PFSK-1 (cell line): Measurements from ENCODE around the gene LRRC55.

Experiments
- FOXP2 ChIP-seq: optimal IDR thresholded peaks from 2 replicates; pipeline ENCODE3; 2011; ENCODE audit warnings: borderline replicate concordance, control low read depth, inconsistent platforms; ENCODE audit not compliant: insufficient read depth; ENCODE audit errors: extremely low read length, extremely low read depth
- POLR2AphosphoS5 ChIP-seq: IDR thresholded peaks from 2 replicates; pipeline ENCODE4 v1.6.1; 2012; ENCODE audit warnings: low read depth, mild to moderate bottlenecking, control low read depth, low read length, moderate library complexity
- SIN3A ChIP-seq: IDR thresholded peaks from 2 replicates; pipeline ENCODE4 v1.6.1; 2012; ENCODE audit warnings: mild to moderate bottlenecking, low read length, moderate library complexity, borderline replicate concordance; ENCODE audit not compliant: insufficient read depth
- TAF1 ChIP-seq: IDR thresholded peaks from 2 replicates; pipeline ENCODE4 v1.6.1; 2012; ENCODE audit warnings: low read length, control low read depth, borderline replicate concordance; ENCODE audit not compliant: insufficient read depth
- TF ChIP-seq, protein P1 (sequence below), 2 experiments: IDR thresholded peaks; 2 replicates each; pipeline versions ENCODE4 v1.6.1 to v1.8.0; 2011 to 2012; ENCODE audit warnings: low read depth in 2 of 2, low read length in 2 of 2, control low read depth in 1 of 2, inconsistent platforms in 1 of 2, mild to moderate bottlenecking in 1 of 2, moderate library complexity in 1 of 2; ENCODE audit not compliant: insufficient read depth in 1 of 2

LRRC55 gene

DNA sequence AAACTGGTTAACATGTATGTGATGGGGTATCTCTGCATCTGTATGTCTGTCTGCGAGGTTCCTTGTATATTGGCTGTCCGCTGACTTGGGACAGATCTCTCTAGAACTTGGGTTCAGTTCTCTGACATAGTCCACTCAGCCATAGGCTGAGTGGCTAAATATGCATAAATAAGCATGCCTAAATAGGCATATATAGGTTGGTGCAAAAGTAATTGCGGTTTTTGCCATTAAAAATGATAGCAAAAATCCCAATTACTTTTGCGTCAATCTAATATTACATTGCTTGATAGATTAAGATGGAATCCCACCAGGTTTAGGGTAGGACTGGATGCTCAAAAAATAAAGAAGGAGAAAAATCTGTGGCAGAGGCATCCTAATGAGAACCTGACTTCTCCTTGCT is 8.8 kb downstream of the LRRC55 start:
- TF ChIP-seq SIN3A, result no peak

DNA sequence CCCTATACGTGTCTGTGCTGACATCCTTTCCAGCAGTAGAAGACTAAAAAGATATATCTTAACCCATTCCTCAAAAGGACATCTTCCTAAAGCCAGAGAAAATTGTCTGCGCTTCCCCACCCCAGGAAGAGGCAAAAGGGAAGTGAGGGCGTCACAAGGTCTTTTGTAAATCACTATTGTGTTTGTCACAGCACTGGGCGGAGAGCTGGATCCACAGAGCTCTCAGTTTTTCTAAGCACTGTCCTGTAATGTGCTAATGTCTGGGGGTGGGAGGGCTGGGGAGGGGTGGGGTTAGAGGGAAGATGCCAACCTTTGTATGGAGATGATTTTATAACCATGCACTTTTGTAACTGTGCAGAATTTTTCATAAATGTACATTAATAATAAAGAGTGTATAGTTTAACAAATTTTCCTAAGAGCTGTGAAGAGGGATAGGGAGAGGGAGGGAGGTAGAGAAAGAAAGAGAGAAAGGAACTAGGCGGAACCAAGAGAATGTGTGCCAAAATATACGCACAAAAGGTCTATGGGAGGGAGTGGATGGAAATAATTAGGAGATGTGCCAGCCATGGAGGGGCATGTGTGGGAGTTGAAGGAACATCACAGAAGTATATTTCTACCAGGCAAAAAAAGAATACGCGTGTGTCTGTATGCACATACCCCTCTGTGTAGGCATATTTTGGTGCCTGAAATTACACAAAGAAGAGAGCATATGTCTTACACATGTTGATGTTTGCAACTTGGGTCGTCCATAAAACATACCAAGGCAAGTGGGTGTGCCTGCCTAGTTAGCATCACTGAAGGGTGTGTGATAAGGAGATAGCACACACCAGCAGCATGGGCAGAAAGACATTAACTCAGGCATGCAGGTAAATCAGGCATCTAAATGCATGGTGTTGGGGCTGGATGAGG is 9.8 kb downstream of the LRRC55 start:
- TF ChIP-seq SIN3A (no peak), POLR2AphosphoS5 (no peak), TAF1 (no peak), FOXP2 (no peak)
- TF ChIP-seq, protein P1, sequence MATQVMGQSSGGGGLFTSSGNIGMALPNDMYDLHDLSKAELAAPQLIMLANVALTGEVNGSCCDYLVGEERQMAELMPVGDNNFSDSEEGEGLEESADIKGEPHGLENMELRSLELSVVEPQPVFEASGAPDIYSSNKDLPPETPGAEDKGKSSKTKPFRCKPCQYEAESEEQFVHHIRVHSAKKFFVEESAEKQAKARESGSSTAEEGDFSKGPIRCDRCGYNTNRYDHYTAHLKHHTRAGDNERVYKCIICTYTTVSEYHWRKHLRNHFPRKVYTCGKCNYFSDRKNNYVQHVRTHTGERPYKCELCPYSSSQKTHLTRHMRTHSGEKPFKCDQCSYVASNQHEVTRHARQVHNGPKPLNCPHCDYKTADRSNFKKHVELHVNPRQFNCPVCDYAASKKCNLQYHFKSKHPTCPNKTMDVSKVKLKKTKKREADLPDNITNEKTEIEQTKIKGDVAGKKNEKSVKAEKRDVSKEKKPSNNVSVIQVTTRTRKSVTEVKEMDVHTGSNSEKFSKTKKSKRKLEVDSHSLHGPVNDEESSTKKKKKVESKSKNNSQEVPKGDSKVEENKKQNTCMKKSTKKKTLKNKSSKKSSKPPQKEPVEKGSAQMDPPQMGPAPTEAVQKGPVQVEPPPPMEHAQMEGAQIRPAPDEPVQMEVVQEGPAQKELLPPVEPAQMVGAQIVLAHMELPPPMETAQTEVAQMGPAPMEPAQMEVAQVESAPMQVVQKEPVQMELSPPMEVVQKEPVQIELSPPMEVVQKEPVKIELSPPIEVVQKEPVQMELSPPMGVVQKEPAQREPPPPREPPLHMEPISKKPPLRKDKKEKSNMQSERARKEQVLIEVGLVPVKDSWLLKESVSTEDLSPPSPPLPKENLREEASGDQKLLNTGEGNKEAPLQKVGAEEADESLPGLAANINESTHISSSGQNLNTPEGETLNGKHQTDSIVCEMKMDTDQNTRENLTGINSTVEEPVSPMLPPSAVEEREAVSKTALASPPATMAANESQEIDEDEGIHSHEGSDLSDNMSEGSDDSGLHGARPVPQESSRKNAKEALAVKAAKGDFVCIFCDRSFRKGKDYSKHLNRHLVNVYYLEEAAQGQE (IDR thresholded peaks at IDR 0.05; ENCODE audit: insufficient read depth in 1 of 2, low read depth in 2 of 2, low read length in 2 of 2), result no peak

DNA sequence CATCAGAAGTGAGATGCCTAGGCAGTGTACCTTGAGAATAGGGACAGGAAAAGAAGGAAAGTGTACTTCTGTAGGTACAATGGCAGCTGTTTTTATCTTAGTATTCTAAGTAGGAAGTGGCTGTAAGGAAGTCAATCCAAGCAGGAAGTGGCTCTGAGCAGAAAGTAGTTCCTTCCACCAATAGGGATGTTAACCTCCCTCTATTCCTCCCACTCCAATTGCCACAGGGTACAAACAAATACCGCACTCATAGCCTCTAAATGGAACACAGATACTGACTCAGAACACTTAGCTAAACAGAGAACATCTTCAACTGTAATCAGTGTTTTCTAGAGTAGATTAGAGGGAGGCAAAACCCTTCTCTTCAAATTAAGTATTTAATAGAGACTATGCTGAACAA is 10.6 kb downstream of the LRRC55 start:
- TF ChIP-seq POLR2AphosphoS5 (no peak), SIN3A (no peak)

DNA sequence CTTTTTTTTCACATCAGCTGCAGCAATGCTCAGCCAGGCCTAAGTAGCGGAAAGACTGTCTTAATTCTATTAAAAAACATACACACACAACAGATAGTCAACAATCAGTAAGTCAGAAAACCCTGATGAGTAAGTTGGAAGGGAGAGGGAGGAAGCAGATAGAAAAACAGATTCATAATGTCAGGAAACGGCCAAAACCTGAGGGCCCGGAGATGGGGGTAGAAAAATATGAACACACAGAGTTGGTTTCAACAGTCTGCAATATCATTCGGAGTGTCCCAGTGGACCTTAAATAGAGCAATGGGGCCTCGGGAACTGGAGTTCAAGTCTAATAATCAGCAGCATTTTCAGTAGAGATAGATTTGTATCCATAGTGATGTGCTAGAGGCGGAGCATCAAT is 14.8 kb downstream of the LRRC55 start:
- no peak for TF ChIP-seq SIN3A
- TF ChIP-seq TAF1, result no peak
- TF ChIP-seq, protein P1 (IDR thresholded peaks at IDR 0.05; ENCODE audit: insufficient read depth in 1 of 2, low read depth in 2 of 2, low read length in 2 of 2), result no peak
- no peak for TF ChIP-seq FOXP2
- TF ChIP-seq POLR2AphosphoS5, result no peak

DNA sequence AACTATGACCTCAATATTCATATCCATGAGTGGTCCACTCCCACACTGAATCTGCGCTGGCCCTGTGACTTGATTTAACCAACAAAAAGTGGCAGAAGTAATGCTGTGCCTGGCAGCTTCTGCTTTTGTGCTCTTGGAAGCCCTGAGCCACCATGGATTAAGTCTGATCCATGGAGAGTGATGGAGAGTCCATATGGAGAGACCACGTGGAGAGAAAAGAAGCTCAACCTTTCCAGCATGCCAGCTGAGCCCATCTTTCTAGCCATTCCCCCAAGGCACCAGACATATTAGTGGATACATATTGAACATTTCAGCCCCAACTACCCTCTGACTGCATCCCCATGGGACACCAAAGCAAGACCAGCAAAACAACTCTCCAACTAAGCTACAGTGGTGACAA is 16.0 kb downstream of the LRRC55 start:
- TF ChIP-seq FOXP2, result no peak
- TF ChIP-seq, protein P1 (IDR thresholded peaks at IDR 0.05; ENCODE audit: insufficient read depth in 1 of 2, low read depth in 2 of 2, low read length in 2 of 2), result no peak
- no peak for TF ChIP-seq SIN3A
- no peak for TF ChIP-seq TAF1
- TF ChIP-seq POLR2AphosphoS5, result no peak

DNA sequence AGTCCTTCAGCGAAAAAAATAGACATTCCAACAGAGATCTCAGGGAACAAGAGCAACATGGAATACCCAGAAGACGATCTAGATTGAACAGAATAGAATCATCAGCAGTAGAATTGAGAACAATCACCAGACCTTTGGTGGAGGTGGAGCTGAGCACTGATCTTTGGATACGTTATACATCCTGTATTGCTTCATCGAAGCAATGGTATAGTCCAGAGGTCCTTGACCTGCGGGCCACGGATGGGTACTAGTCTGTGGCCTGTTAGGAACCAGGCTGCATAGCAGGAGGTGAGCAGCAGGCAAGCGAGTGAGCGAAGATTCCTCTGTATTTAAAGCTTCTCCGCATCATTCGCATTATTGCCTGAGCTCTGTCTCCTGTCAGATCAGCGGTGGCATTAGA is 17.6 kb downstream of the LRRC55 start:
- TF ChIP-seq FOXP2 (no peak), SIN3A (no peak), TAF1 (no peak), POLR2AphosphoS5 (no peak)
- TF ChIP-seq, protein P1 (IDR thresholded peaks at IDR 0.05; ENCODE audit: insufficient read depth in 1 of 2, low read depth in 2 of 2, low read length in 2 of 2), result no peak
